ENCODE data around the gene IQGAP2.
"Not testable (repeated sequence)": the region's sequence is repeated elsewhere in the genome, so short reads cannot be mapped to it uniquely, and the experiment has no call there.

The IQGAP2 gene

DNA sequence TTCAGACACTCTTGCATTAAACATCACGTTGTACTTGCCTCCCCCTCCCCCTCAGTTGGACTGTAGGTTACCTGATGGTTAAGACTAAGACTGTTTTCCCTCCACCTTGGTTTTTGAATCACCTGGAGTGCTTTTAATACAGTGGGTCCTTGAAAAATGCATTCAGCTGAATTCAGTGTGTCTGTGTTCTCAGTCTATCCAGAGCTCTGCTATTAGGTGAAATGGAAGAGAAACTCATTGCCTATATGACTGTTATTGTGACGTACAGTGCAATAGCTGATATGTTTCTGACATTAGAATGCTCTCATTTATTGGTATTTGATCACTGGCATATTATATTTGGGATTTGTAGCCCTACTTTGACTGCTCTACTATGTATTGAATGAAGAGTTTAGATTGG lies 111.6 kb downstream of the IQGAP2 start:
- DNase-seq, result no peak

- DNase-seq, result no peak
These were observed 114.2 kb downstream of the IQGAP2 start for GRCh38 chr5:76517334-76517733.

DNA sequence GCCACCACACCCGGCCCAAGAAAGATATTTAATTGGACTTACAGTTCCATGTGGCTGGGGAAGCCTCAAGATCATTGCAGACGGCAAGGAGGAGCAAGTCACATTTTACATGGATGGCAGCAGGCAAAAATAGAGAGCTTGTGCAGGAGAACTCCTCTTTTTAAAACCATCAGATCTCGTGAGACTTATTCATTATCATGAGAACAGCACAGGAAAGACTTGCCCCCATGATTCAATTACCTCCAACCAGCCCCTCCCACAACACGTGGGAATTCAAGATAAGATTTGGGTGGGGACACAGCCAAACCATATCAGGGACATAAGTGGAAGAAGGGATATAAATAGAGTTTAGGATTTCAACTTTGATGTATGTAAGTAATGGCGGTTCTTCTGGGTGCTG lies 115.2 kb downstream of the IQGAP2 start:
- DNase-seq, result not testable (repeated sequence)

GRCh38 chr5:76521240-76521758 lies 118.2 kb downstream of the IQGAP2 start:
- DNase-seq, result no peak

GRCh38 chr5:76522103-76522935 lies 119.2 kb downstream of the IQGAP2 start:
- DNase-seq, result no peak

- no peak for DNase-seq
These were observed 121.2 kb downstream of the IQGAP2 start for GRCh38 chr5:76524101-76524835.

- no peak for DNase-seq
These were observed 121.8 kb downstream of the IQGAP2 start for GRCh38 chr5:76524868-76525267.

GRCh38 chr5:76525956-76526355 lies 122.9 kb downstream of the IQGAP2 start:
- DNase-seq, result no peak

GRCh38 chr5:76526950-76527583 lies 124.0 kb downstream of the IQGAP2 start:
- DNase-seq, result no peak

GRCh38 chr5:76527685-76528161 lies 124.6 kb downstream of the IQGAP2 start:
- no peak for DNase-seq

DNA sequence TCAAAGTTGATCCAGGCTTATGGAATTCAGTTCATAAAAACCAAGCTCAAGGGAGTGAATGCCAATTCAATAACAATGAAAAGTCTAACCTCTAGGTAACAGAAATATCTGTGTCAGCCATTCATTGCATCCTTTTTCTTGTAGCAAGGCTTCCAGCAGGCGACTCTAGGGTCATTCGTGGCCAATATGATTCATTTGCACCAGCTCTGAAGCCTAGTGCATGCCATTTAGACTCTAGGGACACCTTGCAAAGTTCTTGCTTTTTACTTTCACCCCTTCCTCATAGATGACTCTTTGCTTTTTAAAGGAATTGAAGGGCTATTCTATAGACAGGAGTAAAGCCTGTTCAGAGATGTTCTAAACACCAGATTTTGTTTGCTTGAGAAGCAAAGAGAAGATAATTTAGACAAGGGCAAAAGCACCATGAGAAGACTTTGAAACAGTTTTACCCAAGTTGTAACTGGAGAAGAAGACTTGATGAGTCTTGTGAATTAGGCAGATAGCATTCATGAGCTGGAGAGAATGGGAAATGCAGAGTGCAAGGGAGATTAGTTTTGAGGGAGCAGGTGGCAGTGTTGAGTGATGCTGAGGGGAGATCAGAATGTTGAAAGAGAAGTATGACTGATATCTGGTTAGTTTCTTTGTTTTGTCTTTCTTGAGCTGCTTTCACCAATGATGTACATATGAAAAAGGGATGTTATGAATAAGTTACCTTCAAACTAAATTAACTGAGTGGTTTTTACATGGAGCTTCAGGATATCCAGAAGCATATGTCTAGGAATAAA lies 125.7 kb downstream of the IQGAP2 start:
- no peak for DNase-seq

- DNase-seq, result no peak
These were observed 126.6 kb downstream of the IQGAP2 start for GRCh38 chr5:76529464-76530344.

GRCh38 chr5:76532052-76532451 lies 129.0 kb downstream of the IQGAP2 start:
- DNase-seq, result no peak

DNA sequence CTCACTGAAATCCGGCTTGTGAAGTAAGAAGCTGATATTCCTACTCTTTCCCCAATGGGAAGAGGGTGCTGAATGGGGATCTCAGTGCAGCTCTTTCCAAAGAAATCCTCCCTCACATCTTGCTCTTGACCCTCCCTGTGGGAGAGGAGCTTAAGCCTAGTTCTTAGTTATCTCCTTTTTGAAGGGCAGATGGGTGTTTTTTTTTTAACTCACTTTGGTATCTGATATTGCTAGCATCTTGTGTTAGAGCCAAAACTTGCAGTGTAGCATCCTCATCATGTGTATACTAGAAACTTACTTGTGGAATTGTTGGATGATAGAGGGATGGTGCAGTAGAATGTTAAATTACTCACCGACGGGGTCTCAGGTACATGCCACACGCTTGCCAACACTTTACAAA lies 129.9 kb downstream of the IQGAP2 start:
- no peak for DNase-seq

DNA sequence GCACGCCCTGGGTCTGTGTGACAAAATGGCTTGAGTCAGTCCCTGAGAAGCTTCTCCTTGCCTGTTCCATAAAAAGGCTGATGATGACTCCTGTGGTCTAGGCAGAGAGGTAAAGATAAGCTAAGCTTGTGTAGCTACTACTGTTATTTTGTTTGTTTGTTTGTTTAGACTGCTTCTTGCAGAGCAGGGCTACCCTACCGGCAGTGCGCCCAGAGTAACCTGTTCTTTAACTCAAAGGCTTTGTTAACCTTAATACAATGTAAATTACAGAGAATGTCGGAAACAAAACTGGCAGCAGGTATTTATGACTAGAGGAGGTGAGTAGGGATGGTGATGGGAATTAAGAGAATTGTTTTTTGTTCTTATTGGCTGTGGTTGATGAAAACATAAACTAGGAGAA lies 132.5 kb downstream of the IQGAP2 start:
- DNase-seq, result no peak

DNA sequence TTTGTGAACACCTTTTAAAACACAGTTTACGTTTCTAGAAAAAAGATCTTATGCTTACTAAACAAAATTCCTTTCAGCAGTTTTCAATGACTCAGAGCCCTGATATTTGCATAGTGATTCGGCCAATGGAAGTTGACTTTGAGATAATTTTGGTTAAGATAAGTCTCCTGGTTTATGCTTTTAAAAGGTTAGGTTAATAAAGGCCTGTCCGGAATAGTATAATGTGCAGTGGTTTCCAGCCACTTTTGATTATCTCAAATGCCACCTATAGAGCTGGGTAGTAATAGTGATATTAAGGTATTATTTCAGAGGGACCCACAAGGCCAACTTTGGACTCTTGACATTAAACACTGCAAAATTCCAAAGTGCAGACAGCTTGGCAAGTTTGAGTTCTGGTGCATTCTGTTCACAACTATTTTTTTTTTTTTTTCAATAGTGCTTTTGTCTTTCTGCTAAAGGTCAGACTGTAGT lies 134.0 kb downstream of the IQGAP2 start:
- DNase-seq, result no peak

- DNase-seq, result no peak
These were observed 139.2 kb downstream of the IQGAP2 start for GRCh38 chr5:76542241-76542640.

DNA sequence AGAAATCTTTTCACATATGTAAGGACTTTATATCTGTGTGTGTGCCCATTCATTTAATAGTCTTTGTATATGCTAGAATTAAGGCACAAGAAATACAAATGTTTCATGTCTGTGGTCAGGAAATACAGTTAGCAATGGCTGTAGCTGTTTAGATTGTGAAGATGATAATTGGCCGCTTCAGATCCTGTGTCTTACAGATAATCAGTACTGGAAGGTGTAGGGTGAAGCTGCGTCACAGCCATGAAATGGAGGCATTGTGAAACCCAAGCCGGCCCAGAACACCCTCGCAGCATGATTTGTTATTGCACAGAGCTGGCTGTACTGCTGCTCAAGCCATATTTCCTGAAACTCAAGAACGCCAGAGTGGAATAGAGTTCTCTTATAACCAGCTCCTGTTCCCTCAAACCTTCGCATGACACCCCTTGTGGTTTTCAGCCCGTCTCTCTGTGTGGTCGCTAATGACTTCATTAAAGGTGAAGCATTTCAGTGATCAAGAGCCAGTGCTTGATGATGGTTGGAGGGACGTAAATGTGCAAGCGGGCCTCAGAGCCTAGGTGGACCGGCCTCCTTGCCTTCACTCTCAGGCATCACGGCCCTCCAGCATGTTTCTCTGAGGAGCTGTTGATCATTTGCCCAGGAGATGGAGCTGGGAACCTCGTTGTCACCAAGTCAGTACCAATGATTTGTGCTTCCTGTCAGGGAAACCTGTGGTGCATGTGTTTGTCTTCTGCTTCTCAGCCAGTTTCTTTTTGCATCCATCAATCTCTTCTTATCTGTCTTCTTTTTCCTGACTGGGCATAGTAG lies 140.0 kb downstream of the IQGAP2 start:
- DNase-seq, result peak; percentile 65

GRCh38 chr5:76544268-76544926 lies 141.3 kb downstream of the IQGAP2 start:
- DNase-seq, result peak; percentile 71

DNA sequence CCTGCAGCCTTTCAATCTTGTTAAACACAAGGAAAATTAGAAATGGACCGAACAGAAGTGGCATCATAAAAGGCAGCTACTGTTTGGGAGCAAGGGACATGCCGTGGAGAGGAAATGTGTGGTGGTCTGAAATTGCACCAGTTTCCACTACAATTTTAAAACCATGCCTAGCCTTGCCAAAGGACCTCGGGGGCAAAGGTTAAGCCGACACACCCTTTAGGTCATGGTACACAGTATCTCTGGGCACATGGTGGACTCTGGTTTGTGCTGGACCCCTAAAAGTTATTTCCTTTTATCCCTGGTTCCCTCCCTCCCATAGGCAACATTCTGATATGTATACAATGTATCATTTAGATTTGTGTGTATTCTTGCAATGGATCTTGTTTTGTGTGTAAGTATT lies 142.1 kb downstream of the IQGAP2 start:
- DNase-seq, result no peak

All from CD4-positive, alpha-beta T cell treated with Interleukin-17A for 4 hours (primary cell).